ENCODE results near the gene TSHZ2. TPM values are rescaled to one million over a fixed set of nuclear protein-coding genes. Genes with fewer than 3 reads are reported as not detected.

Gene TSHZ2
- total RNA-seq, 2 donors from 2014 or later, result 3.3 to 6.2 TPM

GRCh38 chr20:53195876-53196610 lies 223.9 kb downstream of the TSHZ2 start:
- DNase-seq (ENCODE audit: low spot score), result no peak
- no peaks in the 10 kb centered on the region for H3K36me3 ChIP-seq
- no peaks in the 10 kb centered on the region for H3K4me1 ChIP-seq
- no peak for TF ChIP-seq CTCF (IDR thresholded peaks at IDR 0.05)
- H3K27me3 ChIP-seq, result no peaks in the 10 kb centered on the region
- H3K27ac ChIP-seq, result no peak overlapping the region
- H3K9me3 ChIP-seq, result no peaks in the 10 kb centered on the region
- H3K4me3 ChIP-seq, result no peak overlapping the region

GRCh38 chr20:53201588-53201987 lies 229.4 kb downstream of the TSHZ2 start:
- no peak for DNase-seq (ENCODE audit: low spot score)
- TF ChIP-seq CTCF (IDR thresholded peaks at IDR 0.05), result no peak
- Histone ChIP-seq H3K36me3 (no peaks in the 10 kb centered on the region), H3K4me1 (no peaks in the 10 kb centered on the region), H3K9me3 (no peaks in the 10 kb centered on the region), H3K4me3 (no peak overlapping the region), H3K27me3 (no peaks in the 10 kb centered on the region), H3K27ac (no peak overlapping the region)

- no peaks in the 10 kb centered on the region for H3K27me3 ChIP-seq
- no peak for TF ChIP-seq CTCF (IDR thresholded peaks at IDR 0.05)
- DNase-seq (ENCODE audit: low spot score), result no peak
Measured at GRCh38 chr20:53202777-53203176, 230.6 kb downstream of the TSHZ2 start.

GRCh38 chr20:53205046-53205445 lies 232.9 kb downstream of the TSHZ2 start:
- DNase-seq (ENCODE audit: low spot score), result no peak
- no peak overlapping the region for H3K4me3 ChIP-seq
- no peak overlapping the region for H3K27ac ChIP-seq
- no peak for TF ChIP-seq CTCF (IDR thresholded peaks at IDR 0.05)
- no peaks in the 10 kb centered on the region for H3K27me3 ChIP-seq
- no peaks in the 10 kb centered on the region for H3K9me3 ChIP-seq
- H3K36me3 ChIP-seq, result no peaks in the 10 kb centered on the region
- no peaks in the 10 kb centered on the region for H3K4me1 ChIP-seq

More at GRCh38 chr20:53202777-53203176, 230.6 kb downstream of the TSHZ2 start:
- Histone ChIP-seq H3K27ac (no peak overlapping the region), H3K4me1 (no peaks in the 10 kb centered on the region), H3K36me3 (no peaks in the 10 kb centered on the region), H3K4me3 (no peak overlapping the region), H3K9me3 (no peaks in the 10 kb centered on the region)

GRCh38 chr20:53208110-53208832 lies 236.1 kb downstream of the TSHZ2 start:
- TF ChIP-seq CTCF (IDR thresholded peaks at IDR 0.05), result no peak
- Histone ChIP-seq H3K4me1 (no peaks in the 10 kb centered on the region), H3K4me3 (no peak overlapping the region), H3K27me3 (no peaks in the 10 kb centered on the region), H3K9me3 (no peaks in the 10 kb centered on the region), H3K27ac (no peak overlapping the region), H3K36me3 (no peaks in the 10 kb centered on the region)
- no peak for DNase-seq (ENCODE audit: low spot score)
